HG03432 (cell line): ENCODE results near the gene KDM6A.
"Not testable (repeated sequence)": the region's sequence is repeated elsewhere in the genome, so short reads cannot be mapped to it uniquely, and the experiment has no call there.

Experiments used
- ATAC-seq: cut with Tn5 transposase; IDR thresholded peaks from one replicate; pipeline ENCODE4 v1.9.1; 2021; ENCODE audit warnings: mild to moderate bottlenecking, moderate library complexity; ENCODE audit not compliant: unreplicated experiment

Gene KDM6A

DNA sequence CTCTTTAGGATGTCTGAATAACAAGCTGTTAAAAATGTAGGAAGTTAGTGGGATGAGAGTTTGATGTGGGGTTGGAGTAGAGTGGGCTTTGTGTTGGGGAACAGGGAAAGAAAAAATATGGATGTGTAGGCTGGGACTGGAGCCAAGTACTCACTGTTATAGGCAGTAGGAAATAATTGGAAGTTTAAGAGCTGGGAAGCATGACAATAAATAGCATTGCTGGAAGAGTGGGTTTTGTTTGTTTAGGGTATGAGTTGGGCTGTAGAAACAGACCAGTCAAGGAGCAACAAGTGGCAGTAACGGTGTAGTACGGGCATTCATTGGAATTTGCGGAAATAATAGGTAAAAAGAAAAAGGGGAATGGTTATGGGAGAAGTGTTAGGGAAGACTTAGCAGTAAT, 81.6 kb downstream of the KDM6A start:
- no peak for ATAC-seq

DNA sequence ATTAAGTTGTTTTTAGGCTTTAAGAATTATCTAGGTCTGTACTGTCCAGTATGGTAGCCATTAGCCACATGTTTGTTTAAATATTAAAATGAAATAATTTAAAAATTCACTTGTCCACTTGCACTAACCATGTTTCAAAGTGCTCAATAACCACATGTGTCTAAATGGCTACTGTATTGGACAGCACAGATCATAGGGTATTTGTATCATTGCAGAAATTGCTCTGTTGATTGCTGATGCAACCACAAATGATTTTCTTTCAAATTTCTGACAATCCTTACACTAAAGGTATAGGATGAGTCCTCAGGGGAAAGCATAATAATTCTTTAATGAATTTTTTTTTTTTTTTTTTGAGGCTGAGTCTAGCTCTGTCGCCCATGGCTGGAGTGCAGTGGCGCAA, 84.9 kb downstream of the KDM6A start:
- no peak for ATAC-seq

- ATAC-seq = no peak
Measured at GRCh38 chrX:44958480-44958879, 85.5 kb downstream of the KDM6A start.

- ATAC-seq = no peak
Measured at GRCh38 chrX:44961817-44962607, 89.0 kb downstream of the KDM6A start.

DNA sequence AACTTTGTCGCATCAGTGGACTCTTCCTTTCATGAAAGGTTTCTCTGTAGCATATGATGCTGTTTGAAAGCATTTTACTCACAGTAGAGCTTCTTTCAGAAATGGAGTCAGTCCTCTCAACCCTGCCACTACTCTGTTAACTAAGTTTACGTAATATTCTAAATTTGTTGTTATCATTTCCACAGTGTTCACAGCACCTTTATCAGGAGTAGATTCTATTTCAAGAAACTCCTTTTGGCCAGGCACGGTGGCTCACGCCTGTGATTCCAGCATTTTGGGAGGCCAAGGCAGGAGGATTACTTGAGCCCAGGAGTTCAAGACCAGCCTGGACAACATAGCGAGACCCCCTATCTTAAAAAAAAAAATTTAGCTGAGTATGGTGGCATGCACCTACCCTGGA, 90.0 kb downstream of the KDM6A start:
- no peak for ATAC-seq

GRCh38 chrX:44967221-44967620, 94.2 kb downstream of the KDM6A start:
- no peak for ATAC-seq

GRCh38 chrX:44970709-44971108, 97.7 kb downstream of the KDM6A start:
- no peak for ATAC-seq

- no peak for ATAC-seq
Measured at GRCh38 chrX:44971674-44972073, 98.7 kb downstream of the KDM6A start.

GRCh38 chrX:44972132-44972531, 99.1 kb downstream of the KDM6A start:
- ATAC-seq = no peak

DNA sequence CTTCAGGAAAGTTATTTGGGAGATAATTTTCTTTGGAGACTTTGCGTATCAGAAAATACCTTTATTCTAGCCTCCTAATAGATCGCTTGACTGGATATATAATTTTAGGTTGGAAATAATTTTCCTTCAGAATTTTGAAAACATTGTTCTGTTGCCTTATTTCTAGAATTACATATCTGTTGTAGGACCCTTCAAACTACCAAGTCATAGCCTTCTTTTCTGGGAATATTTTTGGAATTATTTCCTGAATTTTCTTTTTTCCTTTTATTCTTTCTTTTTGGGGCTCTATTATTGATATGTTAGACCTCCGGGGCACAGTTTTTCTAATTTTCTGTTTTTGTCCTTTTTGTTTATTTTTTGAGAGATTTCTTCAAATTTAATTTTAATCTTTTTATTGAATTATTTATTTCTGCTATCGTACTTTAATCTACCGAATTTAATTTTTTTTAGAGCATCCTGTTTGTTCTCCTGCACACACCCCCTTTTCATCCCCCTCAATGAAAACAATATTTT, 100.5 kb downstream of the KDM6A start:
- no peak for ATAC-seq

DNA sequence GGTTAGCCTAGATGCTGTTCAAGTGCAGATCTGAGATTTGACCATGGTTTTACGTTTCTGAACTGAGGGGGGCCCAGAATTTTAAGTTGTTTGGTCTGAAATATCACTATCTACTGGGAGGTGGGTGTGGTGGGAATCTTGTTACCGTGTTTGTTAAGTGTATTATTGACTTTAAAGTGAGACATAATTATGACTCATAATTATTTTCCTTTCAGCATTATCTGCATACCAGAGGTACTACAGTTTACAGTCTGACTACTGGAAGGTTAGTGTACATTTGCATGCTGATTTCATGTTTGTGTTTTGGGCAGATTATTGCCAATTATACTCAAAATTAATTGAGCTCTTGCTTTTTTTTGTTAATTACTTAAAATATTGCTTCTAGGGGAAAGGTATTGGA, 101.5 kb downstream of the KDM6A start:
- no peak for ATAC-seq

GRCh38 chrX:44975666-44976263, 102.8 kb downstream of the KDM6A start:
- no peak for ATAC-seq

- ATAC-seq = no peak
Measured at GRCh38 chrX:44978976-44979375, 106.0 kb downstream of the KDM6A start.

GRCh38 chrX:44980403-44980802, 107.4 kb downstream of the KDM6A start:
- ATAC-seq = no peak

DNA sequence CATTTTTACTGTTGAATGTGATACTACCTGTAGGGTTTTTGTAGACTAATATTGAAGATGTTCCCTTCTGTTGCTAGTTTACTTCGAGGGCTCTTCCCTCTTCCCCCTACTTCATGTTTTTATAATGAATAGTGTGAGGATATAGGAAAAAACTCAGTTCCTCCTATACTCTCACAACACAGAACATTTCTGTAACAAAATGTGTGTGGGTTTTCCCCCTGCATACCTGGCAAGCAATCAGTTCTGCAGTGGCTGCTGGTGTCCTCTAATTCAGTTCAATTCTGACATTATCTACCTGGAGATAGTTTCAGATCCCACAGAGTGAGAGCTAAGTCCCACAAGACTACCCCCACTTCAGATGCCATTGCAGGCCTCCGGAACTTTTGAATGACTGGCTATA, 107.9 kb downstream of the KDM6A start:
- ATAC-seq = no peak

DNA sequence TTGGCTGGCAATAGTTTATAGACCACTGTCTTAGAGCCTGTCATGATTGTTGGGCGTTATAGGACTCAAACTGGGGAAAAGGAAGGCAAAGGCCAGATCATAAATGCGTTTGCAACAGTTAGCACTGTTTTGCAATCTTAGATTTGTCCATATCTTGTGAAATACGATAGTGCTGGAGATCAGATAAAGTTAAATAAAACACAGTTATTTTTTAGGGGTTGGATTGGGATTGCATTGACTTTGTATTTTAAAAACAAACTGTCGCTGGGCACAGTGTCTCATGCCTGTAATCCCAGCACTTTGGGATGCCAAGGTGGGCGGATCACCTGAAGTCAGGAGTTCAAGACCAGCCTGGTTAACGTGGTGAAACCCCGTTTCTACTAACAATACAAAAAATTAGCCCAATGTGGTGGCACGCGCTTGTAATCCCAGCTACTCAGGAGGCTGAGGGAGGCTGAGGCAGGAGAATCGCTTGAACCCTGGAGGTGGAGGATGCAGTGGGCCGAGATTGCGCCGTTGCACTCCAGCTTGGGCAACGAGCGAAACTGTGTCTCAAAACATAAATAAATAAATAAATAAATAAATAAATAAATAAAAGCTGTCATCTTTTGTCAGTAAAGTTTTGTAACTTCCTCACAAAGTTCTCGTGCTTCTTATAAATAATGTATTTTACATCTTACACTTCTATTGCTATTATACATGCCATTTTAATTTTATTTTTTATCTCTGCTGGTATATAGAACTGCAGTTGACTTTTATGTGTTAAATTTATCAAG, 117.2 kb downstream of the KDM6A start:
- ATAC-seq = no peak

DNA sequence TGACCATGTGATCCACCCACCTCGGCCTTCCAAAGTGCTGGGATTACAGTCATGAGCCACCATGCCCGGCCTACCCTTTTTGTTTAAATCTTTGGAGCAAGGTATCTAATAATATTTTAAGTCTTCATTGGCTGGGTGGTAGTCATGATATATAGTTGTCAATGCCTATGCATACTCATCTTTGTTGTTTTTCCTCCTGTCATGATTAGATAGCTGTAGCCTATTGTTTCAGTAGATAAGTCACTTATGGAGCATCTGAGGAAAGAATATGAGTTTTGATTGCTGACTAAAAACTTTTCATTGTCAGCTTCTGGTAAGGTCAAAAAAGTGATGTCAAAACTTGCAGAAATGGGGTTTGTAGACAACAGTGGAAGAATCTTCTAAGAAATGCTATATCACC, 119.8 kb downstream of the KDM6A start:
- ATAC-seq = no peak

GRCh38 chrX:44996277-44996676, 123.3 kb downstream of the KDM6A start:
- no peak for ATAC-seq

DNA sequence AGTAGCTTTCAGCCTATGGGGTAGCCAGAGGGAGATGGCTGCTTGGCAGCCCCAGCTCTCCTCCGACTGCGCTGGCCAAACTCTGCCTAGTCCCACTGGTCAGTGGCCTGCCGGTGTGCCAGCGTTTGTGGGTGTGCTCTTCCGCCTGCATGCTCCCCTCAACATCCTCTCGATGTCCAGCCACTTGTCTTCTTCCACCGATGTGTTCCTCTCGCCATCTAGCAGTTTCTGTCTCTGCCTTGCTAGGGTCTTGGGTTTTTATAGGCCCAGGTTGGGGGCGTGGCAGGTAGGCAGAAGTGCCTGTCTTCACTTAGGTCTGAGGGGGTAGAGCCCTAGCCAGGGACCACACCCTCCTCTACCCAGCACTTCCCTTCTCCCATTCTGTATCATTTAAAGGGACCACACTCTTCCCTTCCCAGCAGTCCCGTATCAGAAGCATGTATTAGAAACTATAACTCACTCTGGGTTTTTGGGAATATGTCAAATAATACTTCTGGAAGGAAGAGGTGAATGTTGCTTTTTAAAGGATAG, 124.4 kb downstream of the KDM6A start:
- ATAC-seq = no peak

DNA sequence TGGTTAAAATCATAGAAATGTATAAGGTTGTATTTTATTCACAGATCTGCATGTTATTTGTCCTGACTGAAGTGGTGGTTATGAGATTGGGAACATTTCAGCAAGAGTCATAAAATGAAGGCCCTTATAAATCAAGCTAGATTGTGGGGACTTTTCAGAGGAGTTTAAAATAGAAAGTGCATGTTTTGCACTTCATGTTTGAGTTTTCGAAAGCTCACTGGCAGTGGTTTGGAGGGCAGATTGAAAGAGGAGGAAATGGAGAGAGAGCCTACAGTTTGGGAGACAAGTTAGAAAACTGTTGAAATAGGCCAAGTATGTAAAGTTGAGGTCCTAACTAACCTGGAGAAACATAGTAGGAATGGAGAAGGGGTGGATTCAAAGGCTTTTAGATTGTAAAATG, 124.9 kb downstream of the KDM6A start:
- no peak for ATAC-seq

GRCh38 chrX:44999237-44999636, 126.2 kb downstream of the KDM6A start:
- not testable (repeated sequence) for ATAC-seq
